GM19193 (cell line): ENCODE data around the gene CHRDL2.

Experiments
- POLR2A ChIP-seq: IDR thresholded peaks from 4 replicates; pipeline ENCODE4 v1.6.1; 2011; ENCODE audit not compliant: insufficient read depth, insufficient read length; ENCODE audit errors: extremely low read depth

Gene CHRDL2

DNA sequence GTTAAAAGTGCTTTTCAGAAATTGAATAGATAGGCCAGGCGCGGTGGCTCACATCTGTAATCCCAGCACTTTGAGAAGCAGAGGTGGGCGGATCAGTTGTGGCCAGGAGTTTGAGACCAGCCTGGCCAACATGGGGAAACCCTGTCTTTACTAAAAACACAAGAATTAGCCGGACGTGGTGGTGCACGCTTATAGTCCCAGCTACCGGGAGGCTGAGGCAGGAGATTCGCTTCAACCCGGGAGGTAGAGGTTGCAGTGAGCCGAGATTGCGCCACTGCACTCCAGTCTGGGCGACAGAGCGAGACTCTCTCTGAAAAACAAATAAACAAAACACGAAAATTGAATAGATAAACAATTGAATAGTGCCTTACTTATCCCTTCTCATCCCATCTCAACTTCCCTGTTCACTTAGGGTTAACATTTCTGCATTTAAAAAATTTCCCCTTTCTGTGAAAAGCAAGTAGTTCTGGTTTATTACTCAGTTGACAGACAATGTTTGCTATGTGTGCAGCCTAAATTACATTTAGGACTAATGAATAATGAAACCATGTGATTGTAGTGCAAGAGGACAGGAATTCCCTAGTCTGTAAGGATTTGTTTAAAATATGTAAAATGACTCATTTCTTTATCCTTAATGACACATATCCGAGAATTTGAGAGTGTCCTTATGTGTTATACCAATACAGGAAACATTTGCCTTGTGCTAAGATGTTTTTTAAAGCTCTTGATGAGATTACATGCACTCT, 23.5 kb upstream of the CHRDL2 start:
- TF ChIP-seq POLR2A = no peak

DNA sequence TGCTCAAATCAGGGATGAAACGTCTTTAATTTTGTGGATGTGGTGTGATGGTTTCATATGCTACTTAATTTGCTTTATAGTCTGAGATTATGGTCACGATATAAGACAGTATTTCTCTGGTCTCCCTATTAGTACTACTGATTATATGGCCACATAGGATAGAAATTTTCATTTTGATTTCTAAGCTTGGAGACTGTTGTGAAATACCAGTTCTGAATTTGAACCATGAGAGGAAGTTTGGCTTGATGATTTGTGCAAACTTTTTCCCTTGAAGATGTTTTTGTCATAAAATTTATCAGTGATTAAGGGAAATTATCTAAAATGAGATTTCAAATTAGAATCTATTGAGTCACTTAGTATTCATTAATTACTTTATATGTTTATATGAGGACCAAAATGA, 20.1 kb upstream of the CHRDL2 start:
- TF ChIP-seq POLR2A = no peak

DNA sequence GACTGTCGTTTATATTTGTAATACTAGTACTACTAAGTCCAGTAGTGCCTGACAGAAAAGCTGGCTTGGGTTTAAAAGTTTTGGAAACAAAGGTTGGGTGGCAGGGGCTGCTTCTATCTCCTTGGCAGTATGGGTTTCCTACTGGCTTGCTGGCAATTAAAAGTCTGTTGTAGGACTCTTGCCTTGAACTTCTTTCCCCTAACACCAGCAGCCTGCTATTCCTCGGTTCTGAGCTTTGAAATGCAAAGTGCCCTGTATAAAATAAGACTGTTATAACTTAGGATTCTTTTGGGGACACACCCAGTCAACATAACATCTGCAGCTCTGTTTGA, 18.7 kb upstream of the CHRDL2 start:
- no peak for TF ChIP-seq POLR2A

DNA sequence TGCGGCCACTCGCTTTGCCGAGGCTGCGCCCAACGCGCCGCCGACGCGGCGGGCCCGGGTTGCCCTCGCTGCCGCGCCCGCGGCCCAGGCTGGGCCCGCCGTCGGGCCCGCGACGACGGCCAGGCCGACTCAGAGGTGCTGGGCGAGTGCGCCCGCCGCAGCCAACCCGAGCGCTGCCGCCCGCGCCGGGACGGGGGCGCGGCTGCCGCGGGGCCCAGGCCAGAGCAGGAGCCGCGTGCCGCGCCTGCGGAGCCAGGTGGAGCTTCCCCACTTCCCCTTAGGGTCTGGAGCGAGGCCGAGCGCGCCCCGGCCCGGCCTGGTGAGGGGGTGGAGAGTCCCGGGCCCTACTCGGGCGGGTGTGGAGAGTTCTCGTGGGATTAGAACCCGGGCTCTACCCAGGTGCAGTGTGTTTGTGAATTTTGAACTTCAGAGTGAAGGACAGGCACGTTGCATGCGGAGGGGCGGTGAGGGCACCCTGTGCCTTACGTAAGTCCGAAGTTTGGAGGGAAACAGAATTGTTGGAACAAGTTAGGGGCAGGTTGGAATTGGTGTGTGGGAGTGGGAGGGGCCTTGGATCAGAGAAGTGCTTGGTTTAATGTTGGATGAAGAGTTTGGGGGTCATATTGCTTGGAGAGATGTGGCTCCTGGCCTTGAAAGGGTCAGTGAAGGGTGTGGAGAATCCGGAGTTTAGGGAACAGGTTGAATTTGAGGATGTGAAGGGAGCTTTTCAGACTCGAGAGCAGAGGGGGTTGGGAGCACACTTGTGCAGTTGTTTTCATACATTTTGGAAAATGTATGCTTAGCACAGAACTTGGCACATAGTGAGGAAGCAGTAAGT, 18.1 kb upstream of the CHRDL2 start:
- no peak for TF ChIP-seq POLR2A

DNA sequence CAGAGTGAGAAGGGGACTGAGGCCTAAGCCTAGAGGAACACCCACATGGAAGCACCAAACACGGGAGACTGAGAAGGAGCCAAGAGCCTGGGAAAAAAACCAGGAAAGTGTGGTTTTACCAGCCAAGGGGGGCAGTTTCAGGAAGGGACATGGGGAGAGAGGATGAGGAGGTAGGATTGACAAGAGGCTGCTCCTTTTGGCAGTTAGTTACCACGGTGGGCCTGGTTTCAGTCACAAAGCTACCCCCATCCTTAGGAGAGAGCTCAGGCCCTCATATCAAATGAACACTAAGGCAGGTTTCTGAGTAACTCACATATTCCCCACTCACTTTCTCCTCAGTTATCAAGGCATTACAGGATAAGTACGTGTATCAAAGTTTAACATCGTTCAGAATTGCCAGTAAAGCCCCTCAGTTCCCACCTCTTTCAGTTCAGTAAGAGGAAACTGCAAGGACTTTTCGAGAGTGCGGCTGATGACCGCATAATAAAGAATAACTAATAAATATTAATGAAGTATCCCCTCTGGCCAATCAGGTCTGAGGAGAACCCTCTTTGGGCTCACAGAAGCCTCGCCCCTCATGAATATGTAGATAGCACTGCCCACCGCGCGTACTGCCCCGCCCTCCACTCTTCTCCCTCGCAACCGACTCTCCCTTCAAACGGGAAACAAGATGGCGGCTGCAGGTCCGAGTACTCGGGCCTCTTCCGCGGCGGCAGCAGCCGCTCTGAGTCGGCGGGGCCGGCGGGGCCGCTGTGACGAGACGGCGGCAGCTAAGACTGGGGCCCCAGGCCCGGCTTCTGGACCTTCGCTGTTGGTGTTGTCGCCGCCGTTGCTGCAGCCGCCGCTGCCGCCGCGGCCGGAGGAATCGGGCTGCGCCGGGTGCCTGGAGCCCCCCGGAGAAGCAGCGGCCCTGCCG, 17.2 kb upstream of the CHRDL2 start, which contains the start of gene RNF169:
Gene RNF169 (plus strand): TSS at position 639 of the 916 bp plus-strand sequence. CDS start 32 bp downstream, at position 671.
- TF ChIP-seq POLR2A = peak; percentile 88

DNA sequence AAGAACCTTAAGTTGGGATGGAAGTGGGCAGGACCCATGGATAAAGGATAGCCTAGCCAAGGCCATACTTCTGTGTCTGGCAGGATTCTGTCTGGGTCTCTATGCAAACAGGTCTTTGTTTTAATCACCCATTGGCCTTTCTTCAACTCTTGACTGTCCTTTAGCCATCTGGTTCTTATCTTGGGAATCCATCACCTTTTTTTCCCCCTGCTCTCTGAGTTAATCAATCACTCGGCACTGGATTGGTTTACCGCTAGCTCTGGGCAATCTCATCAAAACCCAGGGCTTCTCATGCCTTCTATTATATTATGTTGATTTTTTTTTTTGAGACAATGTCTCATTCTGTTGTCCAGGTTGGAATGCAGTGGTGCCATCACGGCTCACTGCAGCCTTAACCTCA, 15.6 kb upstream of the CHRDL2 start:
- no peak for TF ChIP-seq POLR2A

DNA sequence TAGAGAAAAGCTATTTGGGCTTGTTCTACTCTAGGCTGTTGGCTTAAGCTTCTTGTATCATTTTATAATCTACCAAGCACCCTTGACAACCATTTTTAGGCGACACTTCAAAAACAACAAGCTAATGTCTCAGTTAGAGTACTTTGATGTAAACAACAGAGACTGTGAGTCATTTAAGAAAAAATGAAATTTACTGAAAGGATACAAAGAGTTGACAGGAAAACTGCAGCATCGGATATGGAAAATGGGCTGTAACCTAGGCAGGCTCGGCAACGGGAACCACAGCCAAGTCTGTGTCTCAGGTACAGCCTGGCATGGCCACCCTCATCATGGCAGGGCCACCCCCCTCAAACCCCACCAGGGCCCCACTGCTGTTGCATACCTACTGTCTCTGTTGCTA, 13.1 kb upstream of the CHRDL2 start:
- no peak for TF ChIP-seq POLR2A

DNA sequence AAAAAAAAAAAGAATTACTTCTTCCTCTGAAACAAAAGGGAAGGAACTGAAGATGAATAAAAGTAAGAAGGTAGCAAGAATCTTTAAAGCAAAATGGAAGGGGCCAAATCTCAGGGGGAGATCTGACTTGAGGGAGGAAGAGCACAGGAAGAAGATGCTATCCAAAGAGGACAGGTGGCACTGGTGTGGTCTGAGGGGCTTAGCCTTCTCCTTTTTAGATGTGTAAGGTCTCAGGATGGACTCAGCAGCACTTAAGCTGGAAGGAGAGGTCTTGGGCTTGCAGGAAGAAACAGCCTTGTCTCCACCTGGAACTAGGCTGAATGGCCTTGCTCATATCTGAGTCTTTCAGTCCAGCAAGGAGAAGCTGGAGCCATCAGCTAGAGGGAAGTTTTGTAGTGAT, 12.4 kb upstream of the CHRDL2 start:
- TF ChIP-seq POLR2A = no peak

DNA sequence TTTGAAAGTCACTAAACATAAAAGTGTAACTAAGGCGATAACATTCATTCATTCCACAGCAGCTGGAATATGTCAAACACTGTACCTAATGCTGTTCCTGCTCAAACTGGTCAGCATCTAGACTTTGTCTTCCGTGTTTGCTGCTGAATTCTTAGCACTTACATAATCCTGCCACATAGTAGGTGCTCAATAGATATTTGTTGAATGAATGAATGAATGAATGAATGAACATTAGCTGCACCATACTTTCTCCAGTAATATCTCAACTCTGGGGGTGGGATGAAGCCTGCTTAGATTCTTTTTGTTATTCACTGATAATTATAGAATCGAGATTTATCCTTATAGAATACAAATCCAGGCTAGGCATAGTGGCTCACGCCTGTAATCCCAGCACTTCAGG, 10.8 kb upstream of the CHRDL2 start:
- TF ChIP-seq POLR2A = no peak

DNA sequence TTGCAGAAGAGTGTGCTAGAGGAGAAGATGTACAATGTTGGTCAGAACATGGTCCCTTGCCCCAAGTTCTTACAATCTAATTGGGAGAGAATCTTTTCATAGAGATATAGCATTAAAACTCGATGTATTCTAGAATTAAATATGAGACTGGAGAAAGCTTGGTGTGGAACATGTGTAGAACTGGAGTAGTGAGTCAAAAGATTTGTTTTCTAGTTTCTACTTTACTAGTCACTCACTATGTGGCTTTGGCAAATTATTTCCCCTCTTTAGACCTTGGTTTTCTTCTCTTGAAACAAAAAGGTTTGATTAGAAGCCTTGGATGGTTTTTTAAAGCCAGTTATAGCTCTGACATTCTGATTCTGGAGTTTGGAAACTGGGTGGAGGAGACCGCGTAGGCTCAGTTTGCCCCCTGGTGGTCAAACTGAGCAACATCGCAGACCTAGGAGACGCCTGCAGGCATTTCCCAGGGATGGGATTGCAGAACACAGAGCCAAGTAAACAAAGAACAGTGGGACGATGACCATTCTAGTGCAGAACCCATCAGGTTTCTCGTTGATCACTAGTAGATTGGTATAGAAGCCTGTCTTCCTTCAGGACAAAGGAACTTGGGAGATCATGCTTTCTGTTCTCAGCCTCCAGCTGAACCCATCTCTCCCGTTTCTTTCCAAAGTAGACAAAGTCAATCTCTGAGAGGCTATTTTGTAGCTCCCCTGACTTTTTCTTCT, 8.5 kb upstream of the CHRDL2 start:
- no peak for TF ChIP-seq POLR2A

DNA sequence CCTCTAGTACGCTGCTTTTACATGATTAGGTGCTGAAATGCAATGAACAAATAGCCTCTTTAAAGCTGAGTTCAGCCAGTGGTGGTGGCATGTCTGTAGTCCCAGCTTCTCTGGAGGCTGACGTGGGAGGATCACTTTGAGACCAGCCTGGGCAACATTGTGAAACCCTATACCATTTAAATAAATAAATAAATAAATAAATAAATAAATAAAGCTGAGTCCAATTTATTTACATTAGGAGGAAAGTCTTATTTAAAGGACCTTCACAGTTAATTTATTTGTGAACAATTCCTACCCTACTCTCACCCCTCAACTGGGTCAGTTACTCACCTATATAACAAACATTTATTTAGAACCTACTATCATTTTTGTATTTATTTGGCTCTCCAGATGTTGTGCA, 4.8 kb upstream of the CHRDL2 start:
- no peak for TF ChIP-seq POLR2A

DNA sequence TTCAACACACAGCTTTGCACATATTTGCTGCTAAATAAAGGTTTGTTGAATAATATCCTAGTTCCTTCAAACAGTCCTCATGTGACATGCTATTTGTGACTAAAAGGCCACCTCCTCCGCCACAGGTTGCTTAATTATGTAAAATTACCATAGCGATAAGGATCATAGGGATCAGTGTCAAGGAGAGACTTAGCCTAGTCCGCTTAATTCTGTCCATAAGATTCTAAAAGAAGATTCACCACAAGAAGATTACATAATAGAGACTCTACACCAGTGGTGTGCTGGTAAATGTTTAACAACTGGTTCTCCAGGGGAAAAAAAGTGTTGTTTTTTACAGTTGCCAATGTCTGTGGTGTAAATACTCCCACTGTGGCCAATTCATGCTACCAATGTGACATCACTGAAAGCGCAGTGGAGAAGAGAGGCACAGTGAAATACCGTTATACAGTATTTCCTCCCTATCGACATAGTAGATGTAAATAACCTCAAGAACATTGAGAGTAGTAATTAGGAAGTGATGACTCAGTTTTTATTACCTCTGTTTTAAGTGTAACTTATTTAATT, 4.2 kb upstream of the CHRDL2 start:
- no peak for TF ChIP-seq POLR2A

DNA sequence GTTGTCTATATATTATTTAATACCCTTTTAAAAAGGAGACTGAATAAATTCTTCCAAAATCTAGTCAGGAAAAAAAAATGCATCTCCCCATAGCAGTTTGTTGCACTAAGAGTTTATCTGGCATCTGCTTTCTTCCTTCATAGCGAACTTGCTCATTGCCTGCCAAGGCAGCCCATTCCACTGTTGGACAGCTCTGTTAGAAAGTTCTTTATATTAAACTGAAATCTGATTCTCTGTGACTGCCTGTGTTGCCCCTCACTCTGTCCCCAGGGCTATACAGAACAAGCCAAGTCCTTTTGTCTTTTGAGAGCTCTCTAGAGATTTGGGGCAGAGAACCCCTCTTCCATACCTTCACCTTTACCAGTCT, 3.3 kb upstream of the CHRDL2 start:
- no peak for TF ChIP-seq POLR2A

DNA sequence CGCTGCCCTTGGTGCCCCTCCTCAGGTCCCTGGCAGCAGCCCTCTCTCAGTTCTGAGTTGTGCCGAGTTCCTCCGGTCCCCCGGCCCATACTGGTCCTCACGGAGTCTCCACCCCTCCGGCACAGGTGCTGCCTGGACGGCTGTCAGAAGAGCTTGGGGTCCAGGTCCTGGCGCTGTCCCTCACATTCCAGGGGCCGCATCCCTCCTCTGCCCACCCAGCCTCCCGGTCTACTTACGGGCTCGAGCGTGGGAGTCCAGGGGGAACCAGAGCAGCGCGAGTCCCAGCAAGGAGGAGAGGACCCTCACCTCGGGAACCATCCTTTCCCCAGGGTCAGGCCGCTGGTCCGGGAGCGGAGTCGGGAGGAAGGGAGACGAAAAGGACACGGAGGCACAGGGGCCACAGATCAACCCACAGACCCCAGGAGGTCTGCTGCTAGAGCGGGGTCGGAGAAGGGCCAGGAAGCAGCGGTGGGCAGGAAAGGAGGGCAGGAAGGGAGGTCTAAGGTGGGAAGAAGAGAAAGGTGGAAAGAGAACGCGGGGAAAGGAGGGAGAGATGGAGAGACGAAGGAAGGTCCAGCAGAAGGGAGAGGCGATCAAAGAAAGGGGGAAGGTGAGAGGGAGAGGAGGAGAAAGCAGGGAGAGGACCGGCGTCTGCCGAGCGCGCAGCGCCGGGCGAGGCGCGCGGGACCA, 510 bp downstream of the CHRDL2 start:
- TF ChIP-seq POLR2A = no peak
